ENCODE data around the gene SUSD4.

The SUSD4 gene

GRCh38 chr1:223352944-223353343 is 11.0 kb downstream of the SUSD4 start:
- Histone ChIP-seq H3K4me3 (ENCODE audit: low read length) (no peak overlapping the region), H3K4me2 (ENCODE audit: low read length) (no peak overlapping the region), H3K9ac (ENCODE audit: low read depth, low read length) (no peak overlapping the region), H3K36me3 (ENCODE audit: insufficient read depth, low read length) (no peaks in the 10 kb centered on the region), H3K4me1 (ENCODE audit: control insufficient read depth, insufficient read depth, low read length) (no peaks in the 10 kb centered on the region), H3K9me3 (replicated peaks; ENCODE audit: low read length) (no peaks in the 10 kb centered on the region), H3K27me3 (ENCODE audit: control insufficient read depth, insufficient read depth, low read length) (peaks cover 54% of the 10 kb centered on the region)

- no peaks in the 10 kb centered on the region for H3K4me1 ChIP-seq (ENCODE audit: control insufficient read depth, insufficient read depth, low read length)
- H3K9me3 ChIP-seq (replicated peaks; ENCODE audit: low read length) = no peaks in the 10 kb centered on the region
- H3K36me3 ChIP-seq (ENCODE audit: insufficient read depth, low read length) = no peaks in the 10 kb centered on the region
- no peak overlapping the region for H3K4me2 ChIP-seq (ENCODE audit: low read length)
- H3K4me3 ChIP-seq (ENCODE audit: low read length) = no peak overlapping the region
- peaks cover 42% of the 10 kb centered on the region for H3K27me3 ChIP-seq (ENCODE audit: control insufficient read depth, insufficient read depth, low read length)
- no peak overlapping the region for H3K9ac ChIP-seq (ENCODE audit: low read depth, low read length)
These were observed 13.5 kb downstream of the SUSD4 start for GRCh38 chr1:223350361-223350908.

DNA sequence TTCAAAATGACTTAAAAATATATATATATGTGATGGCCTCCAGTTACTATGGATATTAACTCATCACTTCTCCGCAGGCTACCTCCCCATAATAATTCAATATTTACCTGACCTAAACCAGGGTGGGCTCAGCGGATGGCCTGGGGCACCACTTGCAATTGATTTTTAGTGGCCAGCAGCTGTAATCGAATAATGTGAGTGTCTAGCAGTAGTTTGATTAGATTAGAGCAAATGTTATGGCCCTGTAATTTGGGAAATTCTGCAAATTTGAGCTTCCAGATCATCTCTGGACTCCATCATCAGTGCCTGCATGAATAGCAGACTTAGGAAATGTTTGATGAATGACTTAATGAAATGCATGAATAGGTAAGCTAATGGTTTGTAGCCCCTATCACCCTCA is 14.7 kb downstream of the SUSD4 start:
- Histone ChIP-seq H3K9me3 (replicated peaks; ENCODE audit: low read length) (no peaks in the 10 kb centered on the region), H3K4me3 (ENCODE audit: low read length) (no peak overlapping the region), H3K4me2 (ENCODE audit: low read length) (no peak overlapping the region), H3K4me1 (ENCODE audit: control insufficient read depth, insufficient read depth, low read length) (no peaks in the 10 kb centered on the region), H3K9ac (ENCODE audit: low read depth, low read length) (no peak overlapping the region), H3K36me3 (ENCODE audit: insufficient read depth, low read length) (no peaks in the 10 kb centered on the region), H3K27me3 (ENCODE audit: control insufficient read depth, insufficient read depth, low read length) (peaks cover 45% of the 10 kb centered on the region)

- Histone ChIP-seq H3K4me2 (ENCODE audit: low read length) (no peak overlapping the region), H3K4me1 (ENCODE audit: control insufficient read depth, insufficient read depth, low read length) (no peaks in the 10 kb centered on the region), H3K4me3 (ENCODE audit: low read length) (no peak overlapping the region), H3K36me3 (ENCODE audit: insufficient read depth, low read length) (no peaks in the 10 kb centered on the region), H3K9ac (ENCODE audit: low read depth, low read length) (no peak overlapping the region), H3K27me3 (ENCODE audit: control insufficient read depth, insufficient read depth, low read length) (peaks cover 38% of the 10 kb centered on the region), H3K9me3 (replicated peaks; ENCODE audit: low read length) (no peaks in the 10 kb centered on the region)
These were observed 15.5 kb downstream of the SUSD4 start for GRCh38 chr1:223348439-223348838.

DNA sequence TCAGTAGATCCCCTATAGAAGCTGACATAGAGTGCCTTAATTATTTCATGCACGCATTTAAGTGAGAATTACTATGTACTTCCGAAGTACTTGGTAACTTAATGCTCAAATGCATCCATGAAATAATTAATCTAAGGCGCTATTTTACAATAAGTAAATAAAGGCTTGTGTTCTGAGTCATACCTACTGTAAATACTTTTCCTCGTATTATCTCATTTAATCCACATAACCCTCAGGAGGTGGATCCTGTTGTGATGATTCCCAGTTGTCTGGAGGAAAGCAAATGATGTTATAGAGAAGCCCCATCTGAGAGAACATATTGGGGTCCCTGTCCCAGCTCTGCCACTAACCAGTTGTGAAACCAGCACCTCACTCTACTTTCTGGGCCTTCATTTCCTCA is 16.4 kb downstream of the SUSD4 start:
- Histone ChIP-seq H3K4me2 (ENCODE audit: low read length) (no peak overlapping the region), H3K9ac (ENCODE audit: low read depth, low read length) (no peak overlapping the region), H3K9me3 (replicated peaks; ENCODE audit: low read length) (no peaks in the 10 kb centered on the region), H3K27me3 (ENCODE audit: control insufficient read depth, insufficient read depth, low read length) (peaks cover 31% of the 10 kb centered on the region), H3K36me3 (ENCODE audit: insufficient read depth, low read length) (no peaks in the 10 kb centered on the region), H3K4me3 (ENCODE audit: low read length) (no peak overlapping the region), H3K4me1 (ENCODE audit: control insufficient read depth, insufficient read depth, low read length) (no peaks in the 10 kb centered on the region)

DNA sequence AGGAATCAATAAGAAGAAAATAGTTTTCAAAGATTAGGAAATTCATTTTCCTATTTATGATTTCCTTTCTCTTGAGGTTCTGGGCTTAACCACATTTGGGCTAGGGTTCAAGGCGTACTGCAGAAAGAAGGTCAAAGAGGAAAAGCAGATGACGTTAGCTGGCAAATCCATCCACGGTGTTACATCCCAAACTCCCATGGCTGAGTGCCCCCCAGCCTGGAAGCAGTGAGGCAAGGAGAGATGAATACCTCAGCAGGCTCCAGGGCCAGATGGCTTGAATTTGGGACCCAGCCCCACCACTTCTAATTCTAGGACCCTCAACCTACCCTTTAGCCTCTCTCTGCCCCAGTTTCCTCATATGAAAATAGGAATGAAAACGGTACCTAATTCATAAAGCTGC is 17.7 kb downstream of the SUSD4 start:
- Histone ChIP-seq H3K36me3 (ENCODE audit: insufficient read depth, low read length) (no peaks in the 10 kb centered on the region), H3K27me3 (ENCODE audit: control insufficient read depth, insufficient read depth, low read length) (peaks cover 23% of the 10 kb centered on the region), H3K9ac (ENCODE audit: low read depth, low read length) (no peak overlapping the region), H3K4me1 (ENCODE audit: control insufficient read depth, insufficient read depth, low read length) (no peaks in the 10 kb centered on the region), H3K4me2 (ENCODE audit: low read length) (no peak overlapping the region), H3K9me3 (replicated peaks; ENCODE audit: low read length) (no peaks in the 10 kb centered on the region), H3K4me3 (ENCODE audit: low read length) (no peak overlapping the region)

- Histone ChIP-seq H3K4me3 (ENCODE audit: low read length) (no peak overlapping the region), H3K27me3 (ENCODE audit: control insufficient read depth, insufficient read depth, low read length) (peaks cover 22% of the 10 kb centered on the region), H3K4me2 (ENCODE audit: low read length) (no peak overlapping the region)
These were observed 18.3 kb downstream of the SUSD4 start for GRCh38 chr1:223345720-223346119.

DNA sequence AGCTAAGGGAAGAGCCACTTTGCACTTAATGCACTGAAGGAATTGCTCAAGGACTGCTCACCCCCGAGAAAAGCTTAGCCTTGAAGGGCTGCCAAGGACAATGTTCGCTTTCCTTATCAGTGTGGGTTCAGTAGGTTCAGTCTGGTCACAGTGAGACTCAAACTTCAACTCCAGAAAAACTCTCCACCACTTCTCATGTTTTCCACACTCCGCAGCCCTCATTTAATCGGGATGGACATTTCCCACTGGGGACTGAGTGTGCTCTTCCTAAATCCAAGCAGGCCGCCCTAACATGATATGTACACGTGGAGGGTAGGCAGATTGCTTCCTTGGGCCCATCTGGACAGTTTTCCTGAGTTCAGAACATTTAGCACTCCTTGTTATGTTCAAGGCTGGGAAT is 19.5 kb downstream of the SUSD4 start:
- H3K27me3 ChIP-seq (ENCODE audit: control insufficient read depth, insufficient read depth, low read length) = peaks cover 24% of the 10 kb centered on the region
- H3K9me3 ChIP-seq (replicated peaks; ENCODE audit: low read length) = no peaks in the 10 kb centered on the region
- no peaks in the 10 kb centered on the region for H3K4me1 ChIP-seq (ENCODE audit: control insufficient read depth, insufficient read depth, low read length)
- no peak overlapping the region for H3K9ac ChIP-seq (ENCODE audit: low read depth, low read length)
- H3K4me3 ChIP-seq (ENCODE audit: low read length) = no peak overlapping the region
- H3K36me3 ChIP-seq (ENCODE audit: insufficient read depth, low read length) = no peaks in the 10 kb centered on the region
- H3K4me2 ChIP-seq (ENCODE audit: low read length) = no peak overlapping the region

More at GRCh38 chr1:223345720-223346119, 18.3 kb downstream of the SUSD4 start:
- no peak overlapping the region for H3K9ac ChIP-seq (ENCODE audit: low read depth, low read length)
- no peaks in the 10 kb centered on the region for H3K4me1 ChIP-seq (ENCODE audit: control insufficient read depth, insufficient read depth, low read length)
- H3K36me3 ChIP-seq (ENCODE audit: insufficient read depth, low read length) = no peaks in the 10 kb centered on the region
- no peaks in the 10 kb centered on the region for H3K9me3 ChIP-seq (replicated peaks; ENCODE audit: low read length)

DNA sequence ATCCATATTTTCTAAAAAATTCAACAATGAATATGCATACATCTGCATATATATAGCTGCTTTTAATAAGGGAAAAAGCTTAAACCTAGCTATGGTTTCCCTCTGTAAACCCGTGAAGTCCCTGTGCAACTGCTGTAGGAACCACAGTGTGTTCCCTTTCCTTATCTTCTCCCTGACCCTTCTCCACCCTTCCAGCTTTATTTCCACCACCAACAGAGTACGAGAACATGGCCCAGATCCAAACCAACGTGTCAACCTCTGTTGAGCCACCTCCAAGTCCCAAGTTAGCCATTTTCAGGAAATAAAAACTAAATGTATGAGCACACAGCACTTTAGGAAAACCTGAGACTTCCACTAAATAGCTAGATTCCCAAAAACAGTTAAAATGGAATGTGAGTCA is 20.3 kb downstream of the SUSD4 start:
- no peak overlapping the region for H3K9ac ChIP-seq (ENCODE audit: low read depth, low read length)
- H3K27me3 ChIP-seq (ENCODE audit: control insufficient read depth, insufficient read depth, low read length) = peaks cover 29% of the 10 kb centered on the region
- no peaks in the 10 kb centered on the region for H3K9me3 ChIP-seq (replicated peaks; ENCODE audit: low read length)
- no peaks in the 10 kb centered on the region for H3K36me3 ChIP-seq (ENCODE audit: insufficient read depth, low read length)
- no peak overlapping the region for H3K4me3 ChIP-seq (ENCODE audit: low read length)
- H3K4me2 ChIP-seq (ENCODE audit: low read length) = no peak overlapping the region
- no peaks in the 10 kb centered on the region for H3K4me1 ChIP-seq (ENCODE audit: control insufficient read depth, insufficient read depth, low read length)

DNA sequence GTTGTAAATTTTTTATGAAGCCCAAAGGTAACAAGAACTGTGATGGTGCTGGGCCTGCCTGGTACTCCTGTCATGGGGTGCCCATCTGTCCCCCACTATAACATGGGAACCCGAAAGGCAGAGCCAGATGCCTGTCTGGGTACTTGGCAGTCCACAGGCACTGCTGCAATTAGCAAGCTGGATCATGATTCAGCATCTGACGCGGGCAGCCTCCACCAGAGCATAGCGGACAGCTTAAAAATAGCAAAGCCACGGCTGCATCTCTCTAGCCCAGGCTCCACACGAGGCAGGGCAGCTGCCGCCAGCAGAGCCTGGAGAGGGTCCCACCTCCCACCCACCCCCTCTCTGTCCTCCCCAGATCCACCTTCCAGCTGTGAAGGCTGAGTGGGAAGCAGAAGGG is 22.9 kb downstream of the SUSD4 start:
- no peaks in the 10 kb centered on the region for H3K36me3 ChIP-seq (ENCODE audit: insufficient read depth, low read length)
- H3K9ac ChIP-seq (ENCODE audit: low read depth, low read length) = no peak overlapping the region

DNA sequence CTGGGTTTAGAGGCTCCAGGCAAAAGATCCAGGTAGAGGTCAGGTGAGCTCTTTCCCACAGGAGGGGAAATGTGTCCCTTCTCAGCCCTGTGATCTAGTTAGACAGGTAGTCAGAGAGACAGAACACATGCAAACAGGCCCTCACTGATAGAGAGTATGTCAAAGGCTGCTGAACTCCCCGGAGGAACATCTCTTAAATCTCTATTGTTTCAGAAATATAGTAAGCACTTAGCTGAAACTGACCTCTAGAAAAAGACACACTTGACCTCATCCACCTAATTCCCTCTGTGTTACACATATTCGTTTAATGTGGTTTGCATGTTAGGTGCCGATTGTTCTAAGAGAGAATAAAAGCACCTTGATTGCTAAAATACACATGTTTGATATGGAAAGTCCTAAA is 23.3 kb downstream of the SUSD4 start:
- Histone ChIP-seq H3K9me3 (replicated peaks; ENCODE audit: low read length) (no peaks in the 10 kb centered on the region), H3K4me3 (ENCODE audit: low read length) (no peak overlapping the region), H3K9ac (ENCODE audit: low read depth, low read length) (no peak overlapping the region), H3K36me3 (ENCODE audit: insufficient read depth, low read length) (no peaks in the 10 kb centered on the region), H3K4me1 (ENCODE audit: control insufficient read depth, insufficient read depth, low read length) (no peaks in the 10 kb centered on the region), H3K27me3 (ENCODE audit: control insufficient read depth, insufficient read depth, low read length) (peaks cover 45% of the 10 kb centered on the region), H3K4me2 (ENCODE audit: low read length) (no peak overlapping the region)

More for the DNA sequence above, 22.9 kb downstream of the SUSD4 start:
- no peak overlapping the region for H3K4me3 ChIP-seq (ENCODE audit: low read length)
- H3K4me2 ChIP-seq (ENCODE audit: low read length) = no peak overlapping the region
- H3K27me3 ChIP-seq (ENCODE audit: control insufficient read depth, insufficient read depth, low read length) = peaks cover 45% of the 10 kb centered on the region
- H3K4me1 ChIP-seq (ENCODE audit: control insufficient read depth, insufficient read depth, low read length) = no peaks in the 10 kb centered on the region
- no peaks in the 10 kb centered on the region for H3K9me3 ChIP-seq (replicated peaks; ENCODE audit: low read length)

- peaks cover 46% of the 10 kb centered on the region for H3K27me3 ChIP-seq (ENCODE audit: control insufficient read depth, insufficient read depth, low read length)
- H3K4me3 ChIP-seq (ENCODE audit: low read length) = no peak overlapping the region
- no peak overlapping the region for H3K9ac ChIP-seq (ENCODE audit: low read depth, low read length)
- no peak overlapping the region for H3K4me2 ChIP-seq (ENCODE audit: low read length)
- no peaks in the 10 kb centered on the region for H3K9me3 ChIP-seq (replicated peaks; ENCODE audit: low read length)
- H3K4me1 ChIP-seq (ENCODE audit: control insufficient read depth, insufficient read depth, low read length) = no peaks in the 10 kb centered on the region
- no peaks in the 10 kb centered on the region for H3K36me3 ChIP-seq (ENCODE audit: insufficient read depth, low read length)
These were observed 24.1 kb downstream of the SUSD4 start for GRCh38 chr1:223339861-223340260.
